IMR-90 (cell line): Measurements from ENCODE around the gene IL4. TPM values are rescaled to one million over a fixed set of nuclear protein-coding genes. Genes with fewer than 3 reads are reported as not detected.

Experiments used
- ATAC-seq: fragments of 200-7000 bp; cut with Tn5 transposase; 2 replicates; pipeline ENCODE4 v1.9.1; 2020; ENCODE audit warnings: low read depth, mild to moderate bottlenecking, moderate library complexity
- BruUV-seq: library from RNA; stranded (reverse); fragments of 400-500 nt; replicated peaks from 2 replicates; lab custom pipeline; 2021; lab: Mats Ljungman, UMichigan
- CTCF ChIA-PET: fragments of 300-600 bp; formaldehyde crosslinking; extraction: SDS; loops from one replicate; lab custom pipeline; 2021; ENCODE audit warnings: antibody characterized with exemption; lab: Yijun Ruan, JAX
- POLR2A ChIA-PET: fragments of 300-600 bp; sonication (Branson Sonifier 250); formaldehyde crosslinking; loops from one replicate; lab custom pipeline; 2022; ENCODE audit warnings: antibody characterized with exemption; ENCODE audit not compliant: unreplicated experiment; lab: Charles Lee
- DNase-seq: peaks from one replicate; pipeline ENCODE4 v3.0.0; 2013
- H2AFZ ChIP-seq: replicated peaks from 2 replicates; pipeline ENCODE3; 2013; ENCODE audit warnings: low read length, mild to moderate bottlenecking; ENCODE audit not compliant: poor library complexity
- H2AK5ac ChIP-seq: 2 replicates; pipeline ENCODE4 v1.6.1; 2013; ENCODE audit warnings: low read depth, low read length, inconsistent platforms
- H2AK9ac ChIP-seq: replicated peaks from 2 replicates; pipeline ENCODE3; 2013; ENCODE audit warnings: mild to moderate bottlenecking, low read depth, low read length, moderate library complexity; ENCODE audit not compliant: poor library complexity
- H2BK120ac ChIP-seq: 2 replicates; pipeline ENCODE4 v1.6.1; 2013; ENCODE audit warnings: low read depth, low read length, inconsistent platforms
- H2BK15ac ChIP-seq: 3 replicates; pipeline ENCODE4 v1.6.1; 2013; ENCODE audit warnings: low read depth, low read length, inconsistent platforms
- H2BK20ac ChIP-seq: 2 replicates; pipeline ENCODE4 v1.6.1; 2013; ENCODE audit warnings: low read depth, mild to moderate bottlenecking, inconsistent platforms, low read length, moderate library complexity
- H2BK5ac ChIP-seq: 2 replicates; pipeline ENCODE4 v1.6.1; 2013; ENCODE audit warnings: mild to moderate bottlenecking, low read depth, low read length, inconsistent platforms; ENCODE audit not compliant: poor library complexity, severe bottlenecking
- H3K14ac ChIP-seq: replicated peaks from 2 replicates; pipeline ENCODE4 v1.6.1; 2013; ENCODE audit warnings: low read depth, low read length, inconsistent platforms
- H3K18ac ChIP-seq: 2 replicates; pipeline ENCODE4 v1.6.1; 2013; ENCODE audit warnings: low read depth, low read length, control low read depth
- H3K23ac ChIP-seq: 2 replicates; pipeline ENCODE4 v1.6.1; 2013; ENCODE audit warnings: low read depth, low read length, inconsistent platforms
- H3K27ac ChIP-seq: 2 replicates; pipeline ENCODE4 v1.5.1; 2013; ENCODE audit warnings: mild to moderate bottlenecking, control low read depth, low read length; ENCODE audit not compliant: insufficient read depth
- H3K27me3 ChIP-seq: 2 replicates; pipeline ENCODE4 v1.6.1; 2013; ENCODE audit warnings: low read length; ENCODE audit not compliant: control insufficient read depth, insufficient read depth
- H3K36me3 ChIP-seq: 2 replicates; pipeline ENCODE4 v1.6.1; 2013; ENCODE audit warnings: low read length, mixed read lengths; ENCODE audit not compliant: control insufficient read depth, insufficient read depth
- H3K4ac ChIP-seq: 2 replicates; pipeline ENCODE4 v1.6.1; 2013; ENCODE audit warnings: low read depth, low read length, inconsistent platforms
- H3K4me1 ChIP-seq: 2 replicates; pipeline ENCODE4 v1.6.1; 2013; ENCODE audit warnings: low read length, mixed read lengths; ENCODE audit not compliant: control insufficient read depth, insufficient read depth
- H3K4me2 ChIP-seq: 2 replicates; pipeline ENCODE4 v1.6.1; 2013; ENCODE audit warnings: low read depth, mild to moderate bottlenecking, control low read depth, low read length, moderate library complexity
- H3K4me3 ChIP-seq: 2 replicates; pipeline ENCODE4 v1.5.1; 2013; ENCODE audit warnings: low read depth, mild to moderate bottlenecking, control low read depth, low read length, moderate library complexity; ENCODE audit not compliant: insufficient read depth
- H3K56ac ChIP-seq: 2 replicates; pipeline ENCODE4 v1.6.1; 2013; ENCODE audit warnings: low read length, inconsistent platforms; ENCODE audit not compliant: insufficient read depth; ENCODE audit errors: extremely low read depth
- H3K79me1 ChIP-seq, 2 experiments: 2 replicates each; pipeline ENCODE4 v1.6.1; 2013; ENCODE audit warnings: low read length in 2 of 2, inconsistent platforms in 1 of 2, low read depth in 1 of 2
- H3K9ac ChIP-seq: 2 replicates; pipeline ENCODE4 v1.6.1; 2013; ENCODE audit warnings: low read depth, low read length, control low read depth
- H3K9me1 ChIP-seq: 2 replicates; pipeline ENCODE4 v1.6.1; 2013; ENCODE audit warnings: low read length, inconsistent platforms; ENCODE audit not compliant: insufficient read depth
- H3K9me3 ChIP-seq: 2 replicates; pipeline ENCODE4 v1.6.1; 2013; ENCODE audit warnings: low read length; ENCODE audit not compliant: control insufficient read depth, insufficient read depth
- H4K20me1 ChIP-seq: 2 replicates; pipeline ENCODE4 v1.6.1; 2013; ENCODE audit warnings: low read length, inconsistent platforms; ENCODE audit not compliant: insufficient read depth
- H4K5ac ChIP-seq: 2 replicates; pipeline ENCODE4 v1.6.1; 2013; ENCODE audit warnings: mild to moderate bottlenecking, low read depth, low read length, control low read depth
- H4K8ac ChIP-seq, 2 experiments: 2 replicates each; pipeline ENCODE4 v1.6.1; 2013; ENCODE audit warnings: low read depth in 2 of 2, low read length in 2 of 2, control low read depth in 1 of 2, inconsistent platforms in 1 of 2
- H4K91ac ChIP-seq: 2 replicates; pipeline ENCODE4 v1.6.1; 2013; ENCODE audit warnings: low read depth, low read length, inconsistent platforms; ENCODE audit not compliant: insufficient read depth
- BHLHE40 ChIP-seq: fragments of 150-350 bp; IDR thresholded peaks from 2 replicates; pipeline ENCODE4 v1.6.1; 2016; ENCODE audit warnings: mild to moderate bottlenecking, low read depth, low read length
- WGBS, 2 experiments: methylation state at CpG; one replicate each; pipeline versions ENCODE4 v1.1.5 to v1.1.7; 2013; ENCODE audit warnings: missing lambda C conversion rate in 2 of 2; ENCODE audit not compliant: insufficient read length in 1 of 2; ENCODE audit errors: extremely low coverage in 2 of 2; 5-methylcytosine and 5-hydroxymethylcytosine counted together
- dilution Hi-C: fragments of 300-500 bp; cut with HindIII; formaldehyde crosslinking; loops from one replicate; pipeline ENCODE4 v1.14.3; 2018; ENCODE audit warnings: low sequenced_read_pairs; ENCODE audit not compliant: unreplicated experiment
- in situ Hi-C: fragments of 300-500 bp; cut with MboI; formaldehyde crosslinking; loops from 3 replicates; pipeline ENCODE4 v1.14.3; 2019; ENCODE audit warnings: low sequenced_read_pairs, inconsistent platforms, mixed read lengths
- intact Hi-C: fragments of 100-400 bp; cut with micrococcal nuclease; formaldehyde crosslinking; loops from 2 replicates; pipeline ENCODE4 v1.10.0; 2022
- polyA plus RNA-seq, 3 experiments: library from polyadenylated mRNA; depleted of rRNA; stranded (reverse); fragments of >200 nt; gene quantifications; 2 replicates each; pipeline ENCODE4 v1.2.3, GENCODE V29; 2012; ENCODE audit warnings: low replicate concordance in 1 of 3
- total RNA-seq: library from RNA; depleted of rRNA; stranded (reverse); fragments of >200 nt; gene quantifications from 2 replicates; pipeline ENCODE4 v1.2.3, GENCODE V29; 2012

Gene IL4
- total and polyA plus RNA-seq, 2 of the 4 experiments (the other 2 are of a cell fraction): not detected

DNA sequence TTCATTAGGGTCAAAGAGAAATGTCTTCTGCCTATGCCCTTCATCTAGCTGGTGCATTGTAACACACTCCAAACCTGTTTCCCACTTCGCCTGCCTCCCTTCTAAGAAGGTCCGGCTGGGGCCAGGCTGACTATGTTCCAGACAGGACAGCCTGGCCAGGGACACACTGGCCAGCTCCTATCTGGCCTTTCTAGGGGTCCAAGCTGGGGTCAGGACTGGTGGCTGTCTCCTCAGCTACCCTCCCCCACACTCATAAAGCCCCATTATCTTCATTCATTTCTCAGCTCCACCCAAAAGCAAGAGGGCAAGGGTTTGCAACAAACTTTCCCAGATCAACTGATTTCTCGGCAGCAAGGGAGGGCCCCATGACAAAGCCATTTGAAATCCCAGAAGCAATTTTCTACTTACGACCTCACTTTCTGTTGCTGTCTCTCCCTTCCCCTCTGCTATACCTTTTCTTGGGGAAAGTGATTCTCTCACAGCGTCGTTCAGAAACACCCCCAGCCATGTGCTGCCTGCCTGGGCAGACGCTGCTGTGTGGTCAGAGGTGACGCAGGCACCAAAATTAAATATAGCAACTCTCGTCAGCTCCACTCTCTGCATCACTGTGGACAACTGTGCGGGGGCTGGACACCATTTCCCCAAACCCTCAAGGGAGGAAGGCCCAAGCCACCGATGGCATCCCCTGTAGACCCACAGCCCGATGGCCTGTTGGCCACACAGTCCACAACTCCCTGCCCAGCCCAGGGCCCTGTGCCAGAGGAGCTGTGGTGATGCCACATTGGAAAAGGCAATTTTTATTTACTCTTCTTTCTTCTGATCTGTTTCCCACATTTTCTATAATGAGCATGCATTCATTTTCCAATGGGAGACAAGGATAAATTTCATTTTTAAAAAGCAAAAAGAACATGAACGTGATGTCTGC, 9.8 kb upstream of the IL4 start:
- 71% methylated on average over 2 of the region's 13 CpGs; no CpG with 5 or more reads in 1 of the 2 experiments for WGBS, 2 experiments
- H2AK9ac ChIP-seq: peak overlapping the region; percentile 46
- no peak overlapping the region for H3K23ac ChIP-seq
- ChIA-PET CTCF (no interaction called here), POLR2A (no interaction called here)
- no peak overlapping the region for H4K8ac ChIP-seq
- H2AFZ ChIP-seq: peak overlapping the region; percentile 85
- H2AK5ac ChIP-seq: no peak overlapping the region
- no peak overlapping the region for H2BK120ac ChIP-seq
- H3K4me1 ChIP-seq: peaks cover 3% of the 10 kb centered on the region; the same call in 1 of the 2 replicates
- H2BK15ac ChIP-seq: no peak overlapping the region; the same call in 2 of the 3 replicates
- intact Hi-C loops: loop anchor here (5.0 kb wide), 1 partner anchor 158 kb away; no protein-coding TSS in a partner anchor
- dilution Hi-C loops: no loop called here
- in situ Hi-C loops: no loop called here
- no TSS peak for BruUV-seq
- no peak overlapping the region for H3K9ac ChIP-seq
- H2BK5ac ChIP-seq: no peak overlapping the region
- H3K56ac ChIP-seq: no peak overlapping the region
- no peaks in the 10 kb centered on the region for H3K27me3 ChIP-seq
- no peak overlapping the region for H3K14ac ChIP-seq
- no peaks in the 10 kb centered on the region for H3K36me3 ChIP-seq
- H4K5ac ChIP-seq: no peak overlapping the region
- H3K27ac ChIP-seq: no peak overlapping the region
- no peak overlapping the region for H2BK20ac ChIP-seq
- no peak for TF ChIP-seq BHLHE40
- H3K9me3 ChIP-seq: no peaks in the 10 kb centered on the region
- no peaks in the 10 kb centered on the region for H3K79me1 ChIP-seq
- no peak overlapping the region for H3K18ac ChIP-seq
- no peak overlapping the region for H3K4me3 ChIP-seq
- DNase-seq (no peak), ATAC-seq (no peak; the same call in 1 of the 2 replicates)
- H3K4me2 ChIP-seq: no peak overlapping the region
- H3K9me1 ChIP-seq: no peaks in the 10 kb centered on the region
- H4K20me1 ChIP-seq: no peaks in the 10 kb centered on the region
- H4K91ac ChIP-seq: no peak overlapping the region
- H3K4ac ChIP-seq: no peak overlapping the region
